HG03565 (cell line): ENCODE measurements around the gene MLLT6.
"Not testable (repeated sequence)": the region's sequence is repeated elsewhere in the genome, so short reads cannot be mapped to it uniquely, and the experiment has no call there.

Experiments used
- ATAC-seq: cut with Tn5 transposase; IDR thresholded peaks from one replicate; pipeline ENCODE4 v1.9.1; 2021; ENCODE audit warnings: mild to moderate bottlenecking, moderate library complexity; ENCODE audit not compliant: unreplicated experiment

The MLLT6 gene

DNA sequence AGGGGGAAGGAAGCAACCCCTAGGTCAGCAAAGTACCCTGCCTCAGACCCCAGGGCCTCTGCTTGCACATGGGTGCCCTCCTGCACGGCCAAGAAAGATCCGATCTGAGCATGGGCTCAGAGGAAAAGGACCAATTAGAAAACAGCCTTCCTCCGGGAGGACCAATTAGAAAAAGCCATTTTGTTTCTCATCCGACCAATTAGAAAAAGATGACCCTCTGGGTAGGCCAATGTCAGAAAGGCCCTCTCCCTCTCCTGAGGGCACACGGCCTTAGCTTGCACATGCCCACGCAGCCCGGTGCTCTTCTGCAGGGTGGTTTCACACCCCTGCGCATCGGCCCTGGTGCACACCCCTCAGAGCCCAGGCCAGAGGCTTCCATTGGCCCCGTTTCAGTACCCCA, 20.0 kb downstream of the MLLT6 start:
- ATAC-seq, result no peak

GRCh38 chr17:38726145-38726544, 21.1 kb downstream of the MLLT6 start:
- not testable (repeated sequence) for ATAC-seq

GRCh38 chr17:38727736-38728135, 22.7 kb downstream of the MLLT6 start:
- ATAC-seq, result no peak

- ATAC-seq, result no peak
These were observed 23.3 kb downstream of the MLLT6 start for GRCh38 chr17:38728290-38728831.

GRCh38 chr17:38729368-38729885, 24.4 kb downstream of the MLLT6 start:
- ATAC-seq, result no peak

GRCh38 chr17:38729886-38730525, 24.9 kb downstream of the MLLT6 start, which contains the start of gene CISD3:
TSS of gene CISD3 (plus strand) at chr17:38730341. CDS start at chr17:38730359, 18 bp downstream.
- ATAC-seq, result peak; percentile 51

GRCh38 chr17:38730526-38731379, 25.7 kb downstream of the MLLT6 start:
- ATAC-seq, result no peak

DNA sequence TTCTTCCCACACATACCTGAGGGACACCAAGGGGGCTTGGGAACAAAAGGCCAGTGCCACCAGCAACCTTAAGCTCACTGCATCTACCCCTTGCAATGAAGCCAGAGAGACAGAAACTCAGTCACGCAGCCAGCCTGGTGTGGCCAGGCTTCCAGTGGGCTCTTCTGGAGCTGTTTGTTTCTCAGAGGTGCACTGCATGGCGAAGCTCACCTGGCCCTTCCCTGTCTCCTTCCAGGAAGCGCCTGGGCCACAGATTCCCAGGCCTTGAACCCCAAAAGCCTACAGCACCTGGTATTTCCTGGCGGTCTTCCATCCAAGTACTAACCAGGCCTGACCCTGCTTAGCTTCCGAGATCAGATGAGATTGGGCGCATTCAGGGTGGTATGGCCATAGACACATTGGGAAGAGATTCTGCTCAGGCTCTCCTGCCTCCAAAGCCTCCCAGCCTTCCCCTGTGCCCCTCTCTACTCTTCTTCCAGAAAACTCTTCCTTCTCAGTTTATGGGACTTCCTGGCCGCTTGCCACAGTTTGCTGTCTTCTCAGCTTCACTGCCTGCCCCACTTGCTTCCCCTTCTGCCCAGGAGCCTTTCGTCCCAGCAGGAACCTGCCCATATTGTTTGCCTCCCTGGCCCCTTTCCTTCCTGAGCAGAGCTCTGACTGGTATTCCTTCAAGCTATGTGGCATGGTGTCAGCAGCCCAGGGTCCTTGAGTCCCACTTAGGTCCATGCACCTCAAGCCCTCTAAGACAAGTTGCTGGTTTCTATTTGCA, 26.6 kb downstream of the MLLT6 start:
- ATAC-seq, result no peak

DNA sequence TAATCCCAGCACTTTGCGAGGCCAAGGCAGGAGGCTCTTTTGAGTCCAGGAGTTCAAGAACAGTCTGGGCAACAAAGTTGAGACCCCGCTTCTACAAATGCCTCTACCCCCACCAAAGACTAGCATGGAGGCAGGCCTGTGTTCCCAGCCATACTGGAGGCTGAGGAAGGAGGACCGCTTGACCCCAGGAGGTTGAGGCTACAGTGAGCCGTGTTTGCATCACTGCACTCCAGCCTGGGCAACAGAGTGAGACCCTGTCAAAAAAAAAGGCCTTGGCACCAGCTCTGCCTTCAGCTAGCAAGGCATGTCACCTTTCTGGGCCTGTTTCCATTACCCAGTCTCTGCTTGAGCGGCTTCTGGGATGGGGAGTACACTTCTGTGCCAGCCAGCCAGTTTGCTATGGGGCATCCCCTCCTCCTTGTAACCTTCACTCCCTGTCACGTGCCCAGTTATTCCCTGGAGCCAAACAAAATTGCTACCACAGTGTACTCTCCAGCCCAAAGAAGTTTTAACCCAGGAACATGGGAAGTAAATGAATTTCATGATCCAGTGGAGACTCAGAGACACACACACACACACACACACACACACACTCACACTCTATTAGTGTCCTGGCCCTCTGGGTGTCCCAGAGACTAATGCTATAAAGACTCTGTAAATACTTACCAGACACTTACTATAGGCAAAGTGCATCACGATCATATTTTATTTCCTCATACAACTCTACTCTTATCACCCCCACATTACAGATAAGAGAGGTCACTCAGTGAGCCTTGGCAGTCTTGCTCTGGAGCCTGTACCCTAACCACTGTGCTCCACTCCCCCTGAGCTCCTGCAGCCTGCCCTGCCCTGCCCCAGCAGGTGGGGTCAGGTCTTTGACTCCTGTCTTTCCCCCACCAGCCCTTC, 27.6 kb downstream of the MLLT6 start:
- ATAC-seq, result no peak

GRCh38 chr17:38733282-38733981, 28.4 kb downstream of the MLLT6 start:
- ATAC-seq, result no peak

GRCh38 chr17:38733982-38734973, 29.2 kb downstream of the MLLT6 start:
- ATAC-seq, result no peak

GRCh38 chr17:38735161-38735997, 30.3 kb downstream of the MLLT6 start:
- no peak for ATAC-seq

- ATAC-seq, result no peak
These were observed 33.1 kb downstream of the MLLT6 start for GRCh38 chr17:38738007-38738662.

DNA sequence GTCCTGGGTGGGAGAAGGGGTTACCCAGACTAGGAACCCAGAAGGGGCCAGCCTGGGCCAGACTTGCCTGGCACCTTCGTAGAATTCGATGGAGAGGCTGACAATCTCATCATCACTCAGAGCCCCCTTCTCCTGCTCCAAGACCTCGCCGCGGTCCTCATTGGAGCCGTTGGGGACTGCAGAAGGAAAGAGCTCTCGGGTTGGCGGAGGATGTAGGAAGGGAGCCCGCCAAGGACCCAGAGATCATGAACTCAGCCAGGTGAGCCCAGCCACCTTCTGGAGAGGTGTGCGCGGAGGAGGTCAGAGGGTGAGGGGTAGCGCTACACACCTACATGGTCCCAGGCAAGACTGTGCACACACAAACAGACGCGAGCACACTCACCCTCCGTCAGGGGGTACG, 33.6 kb downstream of the MLLT6 start:
- no peak for ATAC-seq

DNA sequence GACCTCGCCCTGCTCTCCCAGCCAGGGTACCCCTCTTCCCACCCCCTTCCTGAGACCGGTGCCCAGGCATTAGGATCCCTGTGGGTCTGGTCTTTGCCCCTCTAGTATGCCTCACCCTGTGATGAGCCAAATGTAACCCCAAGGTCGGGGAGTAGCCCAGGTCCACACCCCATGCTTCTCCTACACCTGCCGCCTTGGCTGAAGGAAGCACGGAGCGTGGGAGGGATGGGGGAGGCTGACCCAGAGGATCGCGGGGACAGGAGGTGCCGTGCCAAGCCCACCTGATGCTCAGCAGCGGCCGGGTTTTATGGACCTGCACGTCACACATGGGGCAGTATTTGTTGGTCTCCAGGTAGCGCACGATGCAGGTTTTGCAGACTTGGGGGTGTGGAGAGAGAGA, 34.2 kb downstream of the MLLT6 start:
- no peak for ATAC-seq

GRCh38 chr17:38740044-38740443, 35.0 kb downstream of the MLLT6 start:
- no peak for ATAC-seq

DNA sequence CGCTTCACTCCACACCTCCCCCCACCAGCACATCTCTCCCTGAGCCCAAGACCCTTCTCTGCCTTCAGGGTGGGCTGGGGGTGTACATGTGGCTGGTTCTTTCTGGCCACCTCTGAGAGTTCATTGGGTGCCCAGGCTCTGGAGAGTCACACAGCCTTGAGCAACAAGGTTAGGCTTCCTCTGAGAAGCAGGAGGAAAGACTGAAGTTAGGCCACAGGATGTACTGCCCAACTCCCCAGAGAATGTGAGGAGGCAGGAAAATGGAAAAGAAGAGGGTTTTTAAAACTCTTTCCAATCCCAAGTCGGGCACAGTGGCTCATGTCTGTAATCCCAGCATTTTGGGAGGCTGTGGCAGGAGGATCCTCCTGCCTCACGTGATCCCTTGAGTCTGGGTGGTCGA, 35.7 kb downstream of the MLLT6 start:
- no peak for ATAC-seq
